ENCODE measurements around the gene SLC66A2. TPM values are rescaled to one million over a fixed set of nuclear protein-coding genes. Genes with fewer than 3 reads are reported as not detected.
"Not testable (repeated sequence)": the region's sequence is repeated elsewhere in the genome, so short reads cannot be mapped to it uniquely, and the experiment has no call there.

SLC66A2 gene
- 29.1 TPM for total RNA-seq

- peak; percentile 88 for ATAC-seq
These were observed at the start of gene SLC66A2 for GRCh38 chr18:79951545-79952455. Gene SLC66A2 (minus strand): TSS chr18:79951653. CDS start chr18:79950926, 727 bp downstream.

DNA sequence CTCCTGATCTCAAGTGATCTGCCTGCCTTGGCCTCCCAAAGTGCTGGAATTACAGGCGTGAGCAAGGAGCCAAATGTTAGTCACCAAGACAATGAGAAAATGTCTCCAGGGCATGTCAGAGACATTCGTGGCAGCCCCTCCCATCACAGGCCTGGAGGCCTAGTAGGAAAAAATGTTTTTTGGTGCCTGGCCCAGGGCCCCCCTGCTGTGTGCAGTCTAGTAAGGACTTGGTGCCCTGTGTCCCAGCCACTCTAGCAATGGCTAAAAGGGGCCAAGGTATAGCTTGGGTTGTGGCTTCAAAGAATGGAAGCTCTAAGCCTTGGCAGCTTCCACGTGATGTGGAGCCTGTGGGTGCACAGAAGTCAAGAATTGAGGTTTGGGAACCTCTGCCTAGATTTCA, 49.4 kb upstream of the SLC66A2 start:
- ATAC-seq: no peak

DNA sequence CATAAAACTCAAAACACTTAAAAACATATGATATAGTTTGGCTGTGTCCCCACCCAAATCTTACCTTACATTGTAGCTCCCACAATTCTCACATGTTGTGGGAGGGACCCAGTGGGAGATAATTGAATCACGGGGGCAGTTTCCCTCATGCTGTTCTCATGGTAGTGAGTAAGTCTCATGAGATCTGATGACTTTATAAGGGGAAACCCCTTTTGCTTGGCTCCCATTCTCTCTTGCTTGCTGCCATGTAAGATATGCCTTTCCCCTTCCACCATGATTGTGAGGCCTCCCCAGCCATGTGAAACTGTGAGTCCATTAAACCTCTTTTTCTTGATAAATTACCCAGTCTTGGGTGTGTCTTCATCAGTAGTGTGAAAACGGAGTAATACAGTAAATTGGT, 48.2 kb upstream of the SLC66A2 start:
- not testable (repeated sequence) for ATAC-seq

- no peak for ATAC-seq
These were observed 40.0 kb upstream of the SLC66A2 start for GRCh38 chr18:79991494-79991893.

GRCh38 chr18:79989195-79989497, 37.7 kb upstream of the SLC66A2 start:
- no peak for ATAC-seq

DNA sequence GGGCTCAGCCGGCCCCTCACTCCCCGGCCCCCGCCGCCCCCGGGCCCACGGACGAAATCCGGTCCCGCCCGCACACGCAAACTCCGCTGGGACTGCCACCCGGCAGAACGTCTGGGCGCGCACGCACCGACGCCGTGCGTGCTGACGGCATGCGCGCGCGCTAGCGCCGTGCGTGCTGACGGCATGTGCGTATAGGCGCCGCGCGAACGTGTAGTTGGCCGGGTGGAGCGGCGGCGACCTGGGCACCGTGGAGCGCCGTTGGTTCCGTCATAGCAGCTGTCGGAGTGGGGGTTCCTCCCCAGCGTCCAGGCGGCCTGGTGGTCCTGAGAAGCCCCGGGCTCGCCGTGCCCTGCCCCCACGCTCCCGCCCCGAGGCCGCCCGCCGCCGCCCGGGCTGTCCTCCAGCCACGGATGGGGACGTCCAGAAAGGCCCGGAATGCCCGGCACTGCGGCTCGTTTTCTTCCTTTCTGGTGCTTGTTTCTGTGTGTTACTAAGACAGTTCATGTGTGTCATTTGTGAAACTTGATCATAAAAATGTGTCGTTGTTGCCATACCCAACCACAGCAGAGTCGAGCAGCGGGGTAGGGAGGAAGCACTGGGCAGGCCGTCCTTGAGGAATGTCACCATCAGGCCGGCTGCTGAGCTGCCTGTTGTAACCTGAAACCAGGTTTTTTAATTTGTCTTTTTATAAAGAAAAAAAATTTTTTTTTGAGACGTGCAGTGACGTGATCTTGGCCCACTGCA, 37.2 kb upstream of the SLC66A2 start, which contains the start of gene TXNL4A:
Gene TXNL4A, minus strand, starts transcription at position 113 of the 744 bp plus-strand sequence. CDS start 171 bp downstream, outside the sequence.
- ATAC-seq: peak; percentile 98

GRCh38 chr18:79988071-79988450, 36.6 kb upstream of the SLC66A2 start:
- peak; percentile 65 for ATAC-seq

- ATAC-seq: no peak
These were observed 36.1 kb upstream of the SLC66A2 start for GRCh38 chr18:79987566-79987965.

GRCh38 chr18:79986726-79987125, 35.3 kb upstream of the SLC66A2 start:
- no peak for ATAC-seq

DNA sequence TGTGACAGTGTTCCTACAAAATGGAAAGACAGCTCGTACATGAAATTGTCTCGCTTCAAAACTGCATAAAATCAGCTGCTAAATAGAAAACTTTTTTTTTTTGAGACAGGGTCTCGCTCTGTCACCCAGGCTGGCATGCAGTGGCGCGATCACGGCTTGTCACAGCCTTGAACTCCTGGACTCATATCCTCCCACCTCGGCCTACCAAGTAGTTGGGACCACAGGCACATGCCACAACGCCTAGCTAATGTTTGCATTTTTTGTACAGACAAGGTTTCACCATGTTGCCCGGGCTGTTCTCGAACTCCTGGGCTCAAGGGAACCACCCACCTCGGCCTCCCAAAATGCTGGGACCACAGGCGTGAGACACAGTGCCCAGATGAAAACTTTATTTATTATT, 33.7 kb upstream of the SLC66A2 start:
- no peak for ATAC-seq

DNA sequence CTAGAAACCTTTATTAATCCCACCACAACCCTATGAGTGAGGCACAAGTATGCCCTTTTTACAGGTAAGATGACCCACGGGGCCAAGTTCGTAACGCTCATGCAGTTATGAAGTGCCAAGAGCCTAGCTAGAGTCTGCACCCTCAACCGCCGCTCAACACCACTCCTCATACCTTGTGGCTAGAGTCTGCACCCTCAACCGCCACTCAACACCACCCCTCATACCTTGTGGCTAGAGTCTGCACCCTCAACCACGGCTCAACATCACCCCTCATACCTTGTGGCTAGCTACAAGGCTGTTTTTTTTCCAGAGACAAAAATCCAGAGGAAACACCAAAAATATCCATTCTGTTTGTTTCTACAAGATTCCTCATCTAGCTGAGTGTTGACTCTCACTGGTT, 32.3 kb upstream of the SLC66A2 start:
- ATAC-seq: no peak

DNA sequence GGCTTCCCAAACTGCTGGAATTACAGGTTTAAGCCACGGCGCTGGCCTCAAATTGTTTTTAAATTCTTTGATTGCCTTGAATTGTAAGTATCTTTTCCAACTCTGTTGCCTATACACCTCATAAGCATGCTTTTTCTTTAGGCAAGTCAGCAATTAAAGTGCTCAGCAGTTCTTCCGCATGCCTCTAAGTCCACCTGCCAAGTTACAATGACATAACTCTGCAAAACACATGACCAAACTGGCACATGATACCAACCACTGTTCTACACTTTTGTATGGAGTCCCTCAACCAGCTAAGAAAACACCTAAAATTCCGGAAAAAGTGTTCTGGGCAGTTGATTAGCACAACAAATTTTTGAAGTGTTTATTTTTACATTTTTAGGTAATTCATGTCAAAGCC, 31.8 kb upstream of the SLC66A2 start:
- peak; percentile 65 for ATAC-seq

- no peak for ATAC-seq
These were observed 31.3 kb upstream of the SLC66A2 start for GRCh38 chr18:79982736-79983135.

GRCh38 chr18:79980585-79980984, 29.1 kb upstream of the SLC66A2 start:
- no peak for ATAC-seq

DNA sequence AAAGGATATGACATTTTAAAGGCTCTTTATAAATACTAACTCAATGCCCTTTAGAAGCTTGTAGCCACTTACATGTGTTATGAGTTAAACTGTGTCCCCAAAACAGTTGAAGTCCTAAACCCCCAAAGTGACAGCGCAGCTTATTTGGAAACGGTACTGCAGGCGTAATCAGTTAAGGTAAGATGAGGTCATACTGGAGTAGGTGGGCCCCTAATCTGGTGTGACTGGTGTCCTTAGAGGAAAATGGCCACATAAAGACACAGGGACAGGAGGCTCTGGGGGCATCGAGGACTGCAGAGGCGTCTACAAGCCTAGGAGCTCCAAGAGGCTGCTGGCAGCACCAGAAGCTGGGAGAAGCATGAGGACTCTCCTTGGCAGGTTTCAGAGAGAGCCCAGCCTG, 28.4 kb upstream of the SLC66A2 start:
- no peak for ATAC-seq

DNA sequence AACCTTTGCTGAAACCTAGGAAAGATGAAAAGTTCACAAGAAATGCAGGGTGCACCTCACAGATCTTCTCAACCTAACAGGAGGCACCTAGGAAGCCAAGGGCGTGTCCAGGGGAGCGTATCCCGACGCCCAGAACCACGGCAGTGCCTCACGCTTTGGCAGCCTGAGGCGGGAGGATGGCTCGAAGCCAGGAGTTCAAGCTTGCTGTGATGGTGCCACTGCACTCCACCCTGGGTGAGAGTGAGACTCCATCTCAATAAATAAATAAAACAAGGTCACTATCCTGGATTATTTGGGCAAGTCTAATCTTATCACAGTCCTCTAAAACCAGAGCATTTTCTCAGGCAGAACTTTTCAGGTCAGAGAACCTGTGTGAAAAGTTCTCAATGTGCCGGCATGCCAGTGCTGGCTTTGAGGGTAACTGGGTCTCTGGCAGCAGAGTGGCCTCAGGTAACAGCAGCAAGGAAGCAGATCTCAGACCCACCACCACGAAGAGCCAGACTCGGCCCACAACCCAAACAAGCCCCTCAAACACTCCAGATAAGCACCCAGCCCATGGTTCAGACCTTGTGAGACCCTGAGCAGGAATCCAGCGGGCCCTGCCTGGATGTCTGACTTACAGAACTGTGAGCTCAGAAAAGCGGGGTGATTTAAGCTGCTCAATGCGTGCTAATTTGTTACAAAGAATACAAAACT, 24.7 kb upstream of the SLC66A2 start:
- peak; percentile 90 for ATAC-seq

DNA sequence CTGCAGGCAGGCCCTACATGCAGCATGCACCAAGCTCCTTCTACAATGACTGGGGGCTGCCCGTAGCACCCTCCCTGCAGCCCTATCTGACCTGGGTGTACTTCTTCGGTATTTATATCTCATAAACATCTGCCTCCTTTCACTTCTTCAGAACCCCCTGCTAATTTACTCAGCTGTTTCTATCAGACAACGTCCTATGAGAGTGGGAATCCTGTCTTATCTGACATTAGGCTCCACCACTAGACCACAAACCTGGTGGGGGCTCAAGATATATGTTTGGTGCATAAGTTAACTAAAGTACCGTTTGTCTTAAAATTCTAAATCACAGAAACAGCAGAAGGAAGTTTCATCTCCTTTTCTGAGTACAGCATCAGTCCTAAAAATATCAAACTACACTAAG, 23.6 kb upstream of the SLC66A2 start:
- ATAC-seq: no peak

GRCh38 chr18:79974025-79974654, 22.7 kb upstream of the SLC66A2 start:
- ATAC-seq: no peak

DNA sequence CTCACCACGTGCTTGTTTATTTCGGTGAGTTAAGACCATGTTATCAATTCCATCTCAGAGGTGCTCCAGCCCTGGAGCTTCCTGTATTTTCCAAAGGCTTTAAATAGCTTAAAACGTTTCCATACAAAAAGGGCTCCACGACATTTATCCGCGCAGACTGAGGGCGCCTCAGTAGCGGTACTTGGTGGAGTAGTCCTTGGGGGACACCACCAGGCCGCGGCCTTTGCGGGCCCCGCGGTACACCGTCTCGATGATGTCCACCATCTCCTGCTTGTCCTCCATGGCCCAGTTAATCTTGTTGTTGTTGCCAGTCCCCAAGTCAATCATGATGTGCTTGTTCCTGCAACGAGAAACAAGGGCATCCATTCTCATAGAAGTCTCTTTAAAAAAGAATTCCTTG, 22.1 kb upstream of the SLC66A2 start:
- no peak for ATAC-seq

DNA sequence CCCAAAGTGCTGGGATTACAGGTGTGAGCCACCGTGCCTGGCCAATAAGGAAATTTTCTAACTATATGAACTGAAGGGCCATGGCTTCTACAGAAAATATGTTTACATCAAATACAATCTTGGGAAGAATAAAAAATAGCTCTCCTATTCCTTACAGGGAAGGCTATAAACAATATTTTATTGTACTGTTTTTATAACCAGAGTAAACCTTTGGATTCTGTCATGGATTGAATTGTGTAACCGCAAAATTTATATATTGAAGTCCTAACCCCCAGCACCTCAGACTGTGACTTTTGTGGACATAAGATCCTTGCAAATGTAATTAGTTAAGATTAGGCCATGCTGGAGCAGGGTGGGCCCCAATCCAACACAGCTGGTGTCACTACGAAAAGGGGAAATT, 21.3 kb upstream of the SLC66A2 start:
- no peak for ATAC-seq

DNA sequence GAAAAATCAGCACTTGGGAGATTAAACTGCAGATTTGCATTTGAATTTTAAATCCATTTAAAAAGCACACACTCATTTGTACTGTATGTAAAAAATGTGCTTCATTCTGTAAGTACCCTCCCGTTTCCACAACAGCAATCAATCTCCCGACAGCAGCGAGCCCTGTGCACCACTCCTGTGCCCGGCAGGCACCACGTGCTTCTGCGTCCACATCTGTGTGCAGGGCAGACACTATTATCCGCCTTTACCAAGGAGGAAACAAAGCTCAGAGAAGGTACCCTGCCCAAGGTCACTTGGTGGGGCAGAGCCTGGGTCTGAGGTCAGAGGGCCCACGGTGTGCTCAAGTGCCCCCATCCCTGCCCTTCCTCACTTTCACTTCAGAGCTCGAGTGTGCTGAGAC, 20.5 kb upstream of the SLC66A2 start:
- no peak for ATAC-seq

- ATAC-seq: no peak
These were observed 19.9 kb upstream of the SLC66A2 start for GRCh38 chr18:79971211-79971952.

Data from esophagus mucosa (tissue), 1 donor.